Activated CD4-positive, alpha-beta T cell treated with anti-CD3 and anti-CD28 coated beads, Interleukin-2, amount 10 ng/mL, durations not matched to agents 7 days and 5 days (primary cell): ENCODE data around the gene SOWAHD. TPM values are rescaled to one million over a fixed set of nuclear protein-coding genes. Genes with fewer than 3 reads are reported as not detected.
"Not testable (repeated sequence)": the region's sequence is repeated elsewhere in the genome, so short reads cannot be mapped to it uniquely, and the experiment has no call there.

Experiments
- CTCF ChIA-PET: fragments of 350-600 bp; sonication (Branson Sonifier 250); formaldehyde crosslinking; loops from one replicate; lab custom pipeline; 2021; ENCODE audit warnings: antibody characterized with exemption; lab: Charles Lee
- POLR2A ChIA-PET: fragments of 350-600 bp; sonication (Branson Sonifier 250); formaldehyde crosslinking; loops from one replicate; lab custom pipeline; 2021; ENCODE audit warnings: antibody characterized with exemption; lab: Charles Lee
- DNase-seq: peaks from one replicate; pipeline ENCODE4 v3.0.0-alpha.2; 2020
- H3K27ac Mint-ChIP-seq: one replicate; pipeline ENCODE4 v1.8.0; 2021; ENCODE audit warnings: mild to moderate bottlenecking, moderate library complexity, mixed read lengths
- H3K27me3 Mint-ChIP-seq: one replicate; pipeline ENCODE4 v1.8.0; 2021; ENCODE audit warnings: mixed read lengths
- H3K36me3 Mint-ChIP-seq: one replicate; pipeline ENCODE4 v1.8.0; 2021; ENCODE audit warnings: low read depth, mixed read lengths
- H3K4me1 Mint-ChIP-seq: one replicate; pipeline ENCODE4 v1.8.0; 2021; ENCODE audit warnings: mixed read lengths
- H3K4me3 Mint-ChIP-seq: one replicate; pipeline ENCODE4 v1.8.0; 2021; ENCODE audit warnings: mild to moderate bottlenecking, moderate library complexity, mixed read lengths
- H3K9me3 Mint-ChIP-seq: one replicate; pipeline ENCODE4 v1.8.0; 2021; ENCODE audit warnings: mixed read lengths
- total RNA-seq, 2 experiments: library from RNA; stranded (reverse); gene quantifications; one replicate each; pipeline ENCODE4 v1.2.3, GENCODE V29; 2021

SOWAHD gene
- total RNA-seq, 2 experiments from 2014 or later: 3.1 to 3.3 TPM

- ChIA-PET POLR2A (no interaction called here), CTCF (interaction anchor here (0.6 to 1.2 kb wide), 4 partner anchors 9 to 12 kb away, joined by 3 to 8 read pairs (median 4); partner anchors contain the start of gene RPL39)
- no peak for DNase-seq
- no peak overlapping the region for H3K27ac Mint-ChIP-seq
- H3K36me3 Mint-ChIP-seq: no peaks in the 10 kb centered on the region
- peaks cover 2% of the 10 kb centered on the region for H3K9me3 Mint-ChIP-seq
- H3K27me3 Mint-ChIP-seq: no peaks in the 10 kb centered on the region
- no peak overlapping the region for H3K4me3 Mint-ChIP-seq
- H3K4me1 Mint-ChIP-seq: peaks cover 2% of the 10 kb centered on the region
Observed at GRCh38 chrX:119801253-119802221, 43.1 kb downstream of the SOWAHD start.

- no peak overlapping the region for H3K4me3 Mint-ChIP-seq
- CTCF ChIA-PET: interaction anchor here (0.9 kb wide), 1 partner anchor 12 kb away, joined by 3 read pairs; no protein-coding TSS in a partner anchor
- POLR2A ChIA-PET: no interaction called here
- no peaks in the 10 kb centered on the region for H3K27me3 Mint-ChIP-seq
- peaks cover 2% of the 10 kb centered on the region for H3K4me1 Mint-ChIP-seq
- peaks cover 2% of the 10 kb centered on the region for H3K9me3 Mint-ChIP-seq
- DNase-seq: no peak
- no peaks in the 10 kb centered on the region for H3K36me3 Mint-ChIP-seq
- H3K27ac Mint-ChIP-seq: no peak overlapping the region
Observed at GRCh38 chrX:119802546-119802945, 44.2 kb downstream of the SOWAHD start.

- H3K36me3 Mint-ChIP-seq, H3K27me3 Mint-ChIP-seq, H3K4me1 Mint-ChIP-seq, H3K4me3 Mint-ChIP-seq, H3K27ac Mint-ChIP-seq, DNase-seq, POLR2A ChIA-PET, H3K9me3 Mint-ChIP-seq: not testable (repeated sequence)
- CTCF ChIA-PET: interaction anchor here (0.6 to 1.2 kb wide), 2 partner anchors 11 to 24 kb away, joined by 3 to 6 read pairs; no protein-coding TSS in a partner anchor
Observed at GRCh38 chrX:119808461-119808860, 50.1 kb downstream of the SOWAHD start.

GRCh38 chrX:119809185-119809666 lies 50.8 kb downstream of the SOWAHD start:
- POLR2A ChIA-PET: no interaction called here
- CTCF ChIA-PET: interaction anchor here (0.6 to 1.5 kb wide), 3 partner anchors 8 to 59 kb away, joined by 3 to 6 read pairs (median 3); no protein-coding TSS in a partner anchor
- Mint-ChIP-seq H3K36me3 (no peaks in the 10 kb centered on the region), H3K4me3 (no peak overlapping the region), H3K27me3 (no peaks in the 10 kb centered on the region), H3K4me1 (peaks cover 2% of the 10 kb centered on the region), H3K27ac (no peak overlapping the region), H3K9me3 (peaks cover 2% of the 10 kb centered on the region)
- no peak for DNase-seq

Other genes starting within 250 kb of the SOWAHD start
- 10 to 100 TPM; 21.0 to 22.9 TPM for gene STEEP1, start 193.2 kb upstream of the SOWAHD start, total RNA-seq
- 10 to 100 TPM; 72.3 to 77.3 TPM for gene UBE2A, start 184.0 kb upstream of the SOWAHD start, total RNA-seq
- 10 to 100 TPM; 13.7 to 15.4 TPM for gene NKRF, start 152.2 kb upstream of the SOWAHD start, total RNA-seq
- gene SEPTIN6, start 65.4 kb upstream of the SOWAHD start, total RNA-seq: 100 to 1,000 TPM; 298 to 329 TPM
- gene RPL39, start 33.0 kb downstream of the SOWAHD start, total RNA-seq: 1,000 to 10,000 TPM; 1,629 to 1,903 TPM
- 10 to 100 TPM; 11.8 to 12.3 TPM for gene UPF3B, start 94.4 kb downstream of the SOWAHD start, total RNA-seq
- gene RNF113A, start 113.1 kb downstream of the SOWAHD start, total RNA-seq: 10 to 100 TPM; 28.8 to 30.4 TPM
- gene NDUFA1, start 113.2 kb downstream of the SOWAHD start, total RNA-seq: 100 to 1,000 TPM in 1 of 2 experiments, 10 to 100 TPM in 1; 64.9 to 104 TPM
- not detected for gene AKAP14, start 137.3 kb downstream of the SOWAHD start, total RNA-seq
- 1 to 10 TPM; 7.3 to 8.4 TPM for gene NKAP, start 185.2 kb downstream of the SOWAHD start, total RNA-seq